Breast epithelium (tissue), 4 donors: ENCODE data around the gene SETBP1. TPM values are rescaled to one million over a fixed set of nuclear protein-coding genes. Genes with fewer than 3 reads are reported as not detected.

Experiments
- DNase-seq, 2 donors: peaks; one replicate each; pipeline ENCODE4 v3.0.0-alpha.2; 2019; ENCODE audit warnings: low spot score in 2 of 2
- H3K27ac ChIP-seq, 2 donors: fragments of 200-600 bp; sonication (generic) in 1 of 2; one replicate each; pipeline ENCODE4 v1.5.1; 2016 to 2019; ENCODE audit warnings: mild to moderate bottlenecking in 1 of 2
- H3K27me3 ChIP-seq, 2 donors: fragments of 200-600 bp; sonication (generic) in 1 of 2; one replicate each; pipeline versions ENCODE4 v1.5.1 to v1.6.0; 2017 to 2019; ENCODE audit warnings: control low read depth in 1 of 2, mild to moderate bottlenecking in 1 of 2
- H3K36me3 ChIP-seq: fragments of 200-600 bp; one replicate; pipeline ENCODE4 v1.5.1; 2019
- H3K4me1 ChIP-seq, 2 donors: fragments of 200-600 bp; sonication (generic); one replicate each; pipeline ENCODE4 v1.5.1; 2016 to 2019; ENCODE audit warnings: control low read depth in 1 of 2
- H3K4me3 ChIP-seq, 3 donors: fragments of 200-600 bp; sonication (generic); 1 replicate in 2 of 3; 2 replicates in 1 of 3; pipeline ENCODE4 v1.5.1; 2016 to 2019; ENCODE audit warnings: mild to moderate bottlenecking in 3 of 3, moderate library complexity in 2 of 3
- H3K9me3 ChIP-seq, 2 donors: fragments of 200-600 bp; sonication (generic) in 1 of 2; one replicate each; pipeline ENCODE4 v1.5.1; 2016 to 2019; ENCODE audit warnings: control low read depth in 1 of 2
- CTCF ChIP-seq, 3 donors: fragments of 450-650 bp; IDR thresholded peaks; one replicate each; pipeline ENCODE4 v1.5.1; 2016 to 2017; ENCODE audit warnings: antibody characterized with exemption in 3 of 3, mild to moderate bottlenecking in 3 of 3, moderate library complexity in 3 of 3
- POLR2A ChIP-seq: fragments of 450-650 bp; IDR thresholded peaks from one replicate; pipeline ENCODE4 v1.6.1; 2016; ENCODE audit warnings: antibody characterized with exemption, mild to moderate bottlenecking, moderate library complexity
- POLR2AphosphoS5 ChIP-seq, 3 donors: sonication (generic); formaldehyde crosslinking; IDR thresholded peaks; one replicate each; pipeline ENCODE4 v1.6.1; 2017; ENCODE audit warnings: antibody characterized with exemption in 3 of 3
- intact Hi-C: fragments of 100-400 bp; cut with DNase I; formaldehyde crosslinking; loops from one replicate; pipeline ENCODE4 v1.15.1; 2023; ENCODE audit warnings: low total_unique reads
- total RNA-seq, 3 donors: library from RNA; depleted of rRNA; stranded (reverse); fragments of >200 nt; gene quantifications; one replicate each; pipeline ENCODE4 v1.1.0, GENCODE V29; 2016

The SETBP1 gene
- total RNA-seq, 3 donors from 2014 or later: 26.2 to 40.1 (median 37.0) TPM

DNA sequence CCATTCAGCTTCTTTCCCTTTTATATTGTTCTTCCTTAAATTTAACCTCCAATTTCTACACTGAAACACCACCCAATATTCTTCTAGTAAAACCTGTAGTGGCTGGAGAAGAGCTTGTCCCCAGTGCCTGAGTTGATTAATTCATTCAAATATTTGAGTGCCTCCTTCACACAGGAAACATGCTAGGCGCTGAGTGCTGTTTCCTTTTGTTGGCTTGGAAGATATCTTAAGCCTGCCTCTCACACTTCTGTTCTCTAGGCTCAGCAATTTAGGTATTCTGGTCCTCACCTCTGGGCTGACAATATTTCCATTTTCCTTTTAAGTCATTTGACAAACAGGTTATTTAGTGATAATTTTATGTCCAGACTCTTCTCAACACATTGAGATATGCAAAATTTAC is 185.4 kb downstream of the SETBP1 start:
- intact Hi-C loops: no loop called here
- TF ChIP-seq POLR2AphosphoS5 (IDR thresholded peaks at IDR 0.05) (no peak), POLR2A (no peak), CTCF (IDR thresholded peaks at IDR 0.05) (no peak)
- H3K27me3 ChIP-seq: no peaks in the 10 kb centered on the region
- H3K4me1 ChIP-seq: no peaks in the 10 kb centered on the region
- H3K36me3 ChIP-seq: no peaks in the 10 kb centered on the region
- H3K9me3 ChIP-seq: no peaks in the 10 kb centered on the region
- H3K27ac ChIP-seq: no peak overlapping the region
- no peak for DNase-seq
- no peak overlapping the region for H3K4me3 ChIP-seq

GRCh38 chr18:44869533-44869932 is 188.8 kb downstream of the SETBP1 start:
- Histone ChIP-seq H3K9me3 (no peaks in the 10 kb centered on the region), H3K4me3 (no peak overlapping the region), H3K27ac (no peak overlapping the region), H3K4me1 (no peaks in the 10 kb centered on the region), H3K36me3 (no peaks in the 10 kb centered on the region), H3K27me3 (no peaks in the 10 kb centered on the region)
- TF ChIP-seq POLR2A (no peak), CTCF (IDR thresholded peaks at IDR 0.05) (no peak), POLR2AphosphoS5 (IDR thresholded peaks at IDR 0.05) (no peak)
- intact Hi-C loops: no loop called here
- no peak for DNase-seq

GRCh38 chr18:44870631-44871502 is 190.2 kb downstream of the SETBP1 start:
- H3K27me3 ChIP-seq: no peaks in the 10 kb centered on the region
- H3K9me3 ChIP-seq: no peaks in the 10 kb centered on the region
- H3K4me1 ChIP-seq: no peaks in the 10 kb centered on the region
- H3K4me3 ChIP-seq: no peak overlapping the region
- DNase-seq: no peak
- H3K27ac ChIP-seq: no peak overlapping the region
- H3K36me3 ChIP-seq: no peaks in the 10 kb centered on the region
- TF ChIP-seq CTCF (IDR thresholded peaks at IDR 0.05) (no peak), POLR2AphosphoS5 (IDR thresholded peaks at IDR 0.05) (no peak), POLR2A (no peak)
- intact Hi-C loops: no loop called here

GRCh38 chr18:44871771-44872170 is 191.1 kb downstream of the SETBP1 start:
- TF ChIP-seq CTCF (IDR thresholded peaks at IDR 0.05) (no peak), POLR2A (no peak), POLR2AphosphoS5 (IDR thresholded peaks at IDR 0.05) (no peak)
- Histone ChIP-seq H3K27ac (no peak overlapping the region), H3K36me3 (no peaks in the 10 kb centered on the region), H3K4me1 (no peaks in the 10 kb centered on the region), H3K9me3 (no peaks in the 10 kb centered on the region), H3K27me3 (no peaks in the 10 kb centered on the region), H3K4me3 (no peak overlapping the region)
- intact Hi-C loops: no loop called here
- DNase-seq: no peak

DNA sequence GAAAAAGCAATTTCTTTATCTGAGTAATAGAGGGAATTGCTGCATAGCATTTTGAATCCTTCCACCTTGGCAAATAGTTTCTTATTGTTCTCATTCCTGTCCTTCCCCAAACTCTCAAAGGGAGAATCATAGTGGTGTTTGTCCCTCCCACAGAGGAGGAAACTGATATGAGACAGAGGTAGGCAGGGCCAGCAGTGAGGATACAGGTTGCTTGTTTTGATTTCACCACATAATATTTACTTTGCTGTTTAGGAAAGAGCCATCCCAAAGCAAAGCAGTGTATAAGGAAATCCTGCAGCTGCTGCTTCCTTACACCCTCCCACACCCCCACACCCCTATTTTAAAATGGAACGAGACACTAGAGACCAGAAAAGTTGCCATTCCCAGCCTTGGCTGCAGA is 195.3 kb downstream of the SETBP1 start:
- no peaks in the 10 kb centered on the region for H3K9me3 ChIP-seq
- no peak overlapping the region for H3K27ac ChIP-seq
- no peak for TF ChIP-seq POLR2AphosphoS5 (IDR thresholded peaks at IDR 0.05)
- TF ChIP-seq POLR2A: no peak
- no peak for TF ChIP-seq CTCF (IDR thresholded peaks at IDR 0.05)
- H3K4me3 ChIP-seq: no peak overlapping the region
- intact Hi-C loops: no loop called here
- H3K4me1 ChIP-seq: no peaks in the 10 kb centered on the region
- no peaks in the 10 kb centered on the region for H3K36me3 ChIP-seq
- no peak for DNase-seq
- H3K27me3 ChIP-seq: no peaks in the 10 kb centered on the region
